IPS-18c (cell line): ENCODE data around the gene SYT11.
"Not testable (repeated sequence)": the region's sequence is repeated elsewhere in the genome, so short reads cannot be mapped to it uniquely, and the experiment has no call there.

ENCODE experiments used
- H3K4me3 ChIP-seq: 2 replicates; pipeline ENCODE4 v1.7.0; 2013; ENCODE audit warnings: low read depth, mild to moderate bottlenecking, low read length, moderate library complexity; ENCODE audit not compliant: insufficient read depth
- H3K9me3 ChIP-seq: one replicate; pipeline ENCODE4 v1.6.1; 2013; ENCODE audit warnings: mild to moderate bottlenecking, low read length, moderate library complexity; ENCODE audit not compliant: control insufficient read depth, insufficient read depth

The SYT11 gene

DNA sequence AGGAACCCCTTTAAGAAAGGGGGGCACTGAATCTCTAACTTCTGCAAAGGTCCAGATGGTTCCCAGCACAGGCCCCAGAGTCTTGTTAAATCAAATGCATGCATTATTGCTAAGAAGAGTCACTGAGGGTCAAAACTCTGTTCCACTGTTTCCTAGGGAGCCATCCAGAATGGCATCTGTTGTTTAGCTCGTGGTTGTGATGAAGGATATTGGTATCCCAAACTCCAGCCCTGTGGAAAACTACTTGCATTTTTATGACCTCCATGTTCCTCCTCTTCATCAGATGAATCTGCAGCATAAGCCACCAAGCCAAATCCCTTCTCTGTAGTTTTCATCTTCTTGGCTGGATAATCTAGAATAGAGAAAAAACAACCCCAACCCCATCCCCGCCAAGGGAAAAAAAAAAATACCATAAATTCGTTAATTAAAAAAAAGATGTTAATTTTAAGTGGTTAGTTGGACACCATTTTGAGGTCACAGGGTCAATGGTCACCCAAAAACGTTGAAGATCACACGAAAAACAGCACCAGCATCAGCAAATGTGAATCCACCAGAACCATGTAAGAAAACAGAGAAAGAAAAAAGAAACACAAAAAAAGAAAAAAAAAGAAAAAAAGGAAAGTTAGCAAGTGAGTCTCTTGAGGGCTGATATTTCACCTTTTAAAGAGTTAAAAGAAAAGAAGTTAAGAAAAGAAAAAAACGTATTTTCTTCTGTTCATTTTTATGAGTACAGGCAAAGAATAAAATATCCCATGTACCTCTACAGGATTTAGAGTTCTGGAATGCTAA lies 54.8 kb downstream of the SYT11 start:
- Histone ChIP-seq H3K9me3 (no peaks in the 10 kb centered on the region), H3K4me3 (no peak overlapping the region)

DNA sequence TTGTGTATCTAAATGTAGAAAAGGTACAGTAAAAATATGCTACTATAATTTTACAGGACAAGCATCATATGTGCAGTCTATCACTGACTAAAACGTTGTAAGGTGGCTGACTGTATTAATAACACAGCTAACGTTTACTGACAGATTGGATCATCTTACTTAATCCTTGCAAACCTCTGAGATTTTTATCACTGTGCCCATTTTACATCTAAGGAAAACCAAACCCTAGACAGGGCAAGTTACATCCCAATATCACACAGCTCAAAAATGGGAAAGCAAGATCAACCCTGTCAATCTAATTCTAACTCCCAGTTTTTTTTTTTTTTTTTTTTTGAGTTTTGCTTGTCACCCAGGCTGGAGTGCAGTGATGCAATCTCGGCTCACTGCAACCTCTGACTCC lies 59.3 kb downstream of the SYT11 start:
- Histone ChIP-seq H3K9me3 (no peaks in the 10 kb centered on the region), H3K4me3 (no peak overlapping the region)

DNA sequence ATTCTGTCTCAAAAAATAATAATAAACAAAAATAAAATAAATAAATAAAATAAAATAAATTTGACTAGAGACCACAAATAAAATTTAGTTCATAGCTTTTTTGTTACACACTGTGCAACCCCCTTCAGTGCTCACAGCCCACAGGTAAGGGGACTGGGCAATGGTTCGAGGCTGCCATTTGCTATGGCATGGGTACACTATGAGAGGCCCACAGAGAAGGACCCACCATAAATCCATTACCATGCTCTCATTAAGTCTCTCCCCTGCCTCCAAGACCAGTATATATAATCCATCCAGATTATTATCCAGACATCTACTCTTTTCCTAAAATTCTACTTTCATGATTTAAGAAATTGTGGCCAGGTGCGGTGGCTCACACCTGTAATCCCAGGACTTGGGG lies 60.4 kb downstream of the SYT11 start:
- H3K4me3 ChIP-seq = no peak overlapping the region
- no peaks in the 10 kb centered on the region for H3K9me3 ChIP-seq

DNA sequence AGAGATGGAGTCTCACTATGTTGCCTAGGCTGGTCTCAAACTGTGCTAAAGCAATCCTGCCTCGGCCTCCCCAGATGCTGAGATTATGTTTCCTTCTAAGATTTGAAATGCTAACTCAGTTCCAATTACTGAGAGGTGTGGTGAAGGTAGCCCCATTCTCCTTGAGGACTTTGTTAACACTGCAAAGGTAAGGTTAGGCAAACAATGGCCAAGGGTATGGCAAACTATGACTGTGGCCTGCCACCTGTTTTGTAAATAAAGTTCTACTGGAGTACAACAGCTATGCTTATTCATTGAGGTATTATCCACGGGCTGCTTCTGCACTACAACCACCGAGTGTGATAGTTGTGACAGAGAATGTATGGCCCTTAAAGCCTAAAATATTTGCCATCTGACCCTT lies 61.4 kb downstream of the SYT11 start:
- Histone ChIP-seq H3K4me3 (no peak overlapping the region), H3K9me3 (no peaks in the 10 kb centered on the region)

DNA sequence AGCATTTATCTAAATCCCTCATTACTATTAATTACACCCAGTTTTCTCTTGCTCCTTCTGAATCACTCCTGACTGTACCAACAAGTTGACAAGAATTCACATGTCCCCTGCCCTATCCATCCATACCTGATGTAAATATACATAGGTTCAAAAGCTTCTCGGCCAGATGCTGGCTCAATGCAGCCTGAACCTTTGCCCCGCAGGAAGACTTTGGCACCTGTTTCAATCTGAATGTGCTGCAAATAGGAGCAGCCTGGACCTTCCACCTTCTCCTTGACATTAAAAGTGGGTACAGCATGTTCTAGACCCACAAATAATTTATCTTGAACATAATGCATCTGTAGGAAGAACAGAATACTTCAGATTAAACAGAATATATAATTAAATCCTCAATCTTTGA lies 66.1 kb downstream of the SYT11 start:
- Histone ChIP-seq H3K4me3 (no peak overlapping the region), H3K9me3 (no peaks in the 10 kb centered on the region)

DNA sequence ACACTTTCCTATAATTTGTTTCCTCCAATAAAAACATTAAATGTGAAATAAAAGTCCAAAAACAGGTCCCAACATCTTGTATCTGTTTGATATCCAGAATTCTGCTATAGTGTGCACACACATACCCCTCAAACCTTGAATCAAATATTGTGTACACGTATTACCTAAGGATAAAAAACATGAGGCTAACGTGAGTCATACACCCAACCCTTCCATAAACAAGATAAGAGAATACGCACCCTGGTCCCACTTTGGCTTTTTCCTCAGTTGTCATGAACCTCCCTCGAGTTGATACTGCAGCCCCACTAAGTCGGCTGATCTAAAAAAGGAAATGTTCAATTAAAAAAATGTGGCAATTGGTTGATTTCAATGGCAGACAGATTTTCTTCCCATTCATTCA lies 69.7 kb downstream of the SYT11 start:
- no peak overlapping the region for H3K4me3 ChIP-seq
- H3K9me3 ChIP-seq = no peaks in the 10 kb centered on the region

DNA sequence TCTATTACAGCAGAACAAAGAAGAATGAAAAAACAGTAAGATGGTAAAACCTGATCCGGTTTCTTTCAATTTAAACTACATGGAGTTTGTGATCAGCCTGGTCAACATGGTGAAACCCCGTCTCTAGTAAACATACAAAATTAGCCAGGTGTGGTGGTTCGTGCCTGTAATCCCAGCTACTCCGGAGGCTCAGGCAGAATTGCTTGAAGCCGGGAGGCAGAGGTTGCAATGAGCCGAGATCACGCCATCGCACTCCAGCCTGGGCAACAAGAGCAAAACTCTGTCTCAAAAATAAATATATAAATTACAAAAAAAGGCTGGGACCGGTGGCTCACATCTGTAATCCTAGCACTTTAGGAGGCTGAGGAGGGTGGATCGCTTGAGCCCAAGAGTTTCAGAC lies 71.4 kb downstream of the SYT11 start:
- H3K4me3 ChIP-seq, H3K9me3 ChIP-seq: not testable (repeated sequence)

DNA sequence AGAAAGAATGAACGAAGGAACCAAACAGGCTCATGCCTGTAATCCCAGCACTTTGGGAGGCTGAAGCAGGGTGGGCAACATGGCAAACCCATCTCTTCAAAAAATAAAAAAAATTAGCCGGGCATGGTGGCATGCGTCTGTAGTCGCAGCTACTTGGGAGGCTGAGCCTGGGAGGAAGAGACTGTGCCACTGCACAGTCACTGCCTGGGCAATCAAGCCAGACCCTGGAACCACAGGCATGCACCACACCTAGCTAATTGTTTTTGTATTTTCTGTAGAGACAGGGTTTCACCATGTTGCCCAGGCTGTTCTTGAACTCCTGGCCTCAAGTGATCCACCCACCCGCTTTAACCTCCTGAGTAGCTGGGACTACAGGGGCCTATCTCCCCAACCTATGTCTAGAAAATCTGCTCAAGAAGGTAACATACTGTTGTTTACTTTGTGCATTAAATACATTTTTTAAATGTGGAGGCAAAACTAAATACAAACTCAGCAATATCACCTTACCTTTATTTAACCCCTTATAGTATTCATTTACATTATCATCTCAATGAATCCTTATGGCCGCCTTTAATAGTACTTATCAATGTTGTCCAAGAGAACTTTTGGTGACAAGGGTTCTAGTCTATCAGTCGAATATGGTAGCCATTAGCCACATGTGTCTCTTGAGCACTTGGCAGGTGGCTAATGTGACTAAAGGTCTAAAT lies 72.1 kb downstream of the SYT11 start:
- no peaks in the 10 kb centered on the region for H3K9me3 ChIP-seq
- peak overlapping the region; percentile 4; the same call in 1 of the 2 replicates for H3K4me3 ChIP-seq

DNA sequence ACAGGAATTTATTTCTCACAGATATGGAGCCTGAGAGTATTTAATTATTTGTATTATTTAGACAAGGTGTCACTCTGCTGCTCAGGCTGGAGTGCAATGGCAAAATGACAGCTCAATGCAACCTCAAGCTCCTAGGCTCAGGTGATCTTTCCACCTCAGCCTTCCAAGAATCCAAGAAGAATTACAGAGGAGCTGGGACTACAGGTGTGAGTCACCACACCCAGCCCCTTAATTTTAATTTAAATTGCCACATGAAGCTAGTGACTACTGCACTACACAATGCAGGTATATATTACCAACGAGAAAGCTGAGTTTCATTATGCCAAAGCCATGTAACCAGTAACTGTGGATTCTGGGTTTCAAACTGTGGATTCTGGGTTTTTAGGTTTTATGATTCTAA lies 72.7 kb downstream of the SYT11 start:
- H3K4me3 ChIP-seq = peak overlapping the region; percentile 9; the same call in 1 of the 2 replicates
- no peaks in the 10 kb centered on the region for H3K9me3 ChIP-seq

DNA sequence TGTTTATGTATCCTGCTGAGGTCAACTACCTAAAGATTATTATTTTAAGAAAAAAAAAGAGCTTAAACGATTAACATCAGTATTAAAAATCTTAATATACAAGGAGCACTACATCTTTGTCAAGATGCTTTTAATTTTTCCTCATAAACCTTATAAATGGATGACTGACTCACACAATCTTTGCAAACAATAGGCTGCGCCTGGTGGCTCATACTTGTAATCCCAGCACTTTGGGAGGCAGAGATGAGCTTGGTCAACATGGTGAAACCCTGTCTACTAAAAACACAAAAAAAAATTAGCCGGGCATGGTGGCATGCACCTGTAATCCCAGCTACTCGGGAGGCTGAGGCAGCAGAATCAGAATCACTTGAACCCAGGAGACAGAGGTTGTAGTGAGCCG lies 73.1 kb downstream of the SYT11 start:
- Histone ChIP-seq H3K4me3 (no peak overlapping the region; the same call in 1 of the 2 replicates), H3K9me3 (no peaks in the 10 kb centered on the region)

DNA sequence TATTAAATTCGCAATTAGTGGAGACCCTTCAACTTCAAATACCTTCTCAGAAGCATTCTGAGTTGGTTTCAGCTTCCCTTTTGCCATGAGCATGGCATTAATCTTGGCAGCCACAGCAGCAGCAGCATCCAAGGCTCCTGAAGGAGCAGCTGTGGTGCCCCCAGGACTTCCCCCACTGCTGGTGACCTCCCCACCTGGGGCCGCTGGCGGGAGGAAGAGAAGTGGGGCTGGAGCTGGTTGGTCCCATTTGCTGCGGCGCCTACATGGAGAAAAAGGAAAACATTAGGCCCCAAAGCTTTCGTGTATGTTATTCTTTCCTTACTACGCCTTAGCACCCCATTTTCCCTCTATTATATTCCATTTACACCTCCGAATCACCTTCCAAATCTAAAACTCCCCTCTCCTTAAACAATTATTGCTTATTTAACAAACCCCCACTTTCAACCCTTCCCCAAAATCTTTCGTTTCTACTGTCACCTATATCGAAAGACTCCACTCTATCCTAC lies 74.3 kb downstream of the SYT11 start:
- H3K4me3 ChIP-seq = peak overlapping the region; percentile 95
- no peaks in the 10 kb centered on the region for H3K9me3 ChIP-seq

DNA sequence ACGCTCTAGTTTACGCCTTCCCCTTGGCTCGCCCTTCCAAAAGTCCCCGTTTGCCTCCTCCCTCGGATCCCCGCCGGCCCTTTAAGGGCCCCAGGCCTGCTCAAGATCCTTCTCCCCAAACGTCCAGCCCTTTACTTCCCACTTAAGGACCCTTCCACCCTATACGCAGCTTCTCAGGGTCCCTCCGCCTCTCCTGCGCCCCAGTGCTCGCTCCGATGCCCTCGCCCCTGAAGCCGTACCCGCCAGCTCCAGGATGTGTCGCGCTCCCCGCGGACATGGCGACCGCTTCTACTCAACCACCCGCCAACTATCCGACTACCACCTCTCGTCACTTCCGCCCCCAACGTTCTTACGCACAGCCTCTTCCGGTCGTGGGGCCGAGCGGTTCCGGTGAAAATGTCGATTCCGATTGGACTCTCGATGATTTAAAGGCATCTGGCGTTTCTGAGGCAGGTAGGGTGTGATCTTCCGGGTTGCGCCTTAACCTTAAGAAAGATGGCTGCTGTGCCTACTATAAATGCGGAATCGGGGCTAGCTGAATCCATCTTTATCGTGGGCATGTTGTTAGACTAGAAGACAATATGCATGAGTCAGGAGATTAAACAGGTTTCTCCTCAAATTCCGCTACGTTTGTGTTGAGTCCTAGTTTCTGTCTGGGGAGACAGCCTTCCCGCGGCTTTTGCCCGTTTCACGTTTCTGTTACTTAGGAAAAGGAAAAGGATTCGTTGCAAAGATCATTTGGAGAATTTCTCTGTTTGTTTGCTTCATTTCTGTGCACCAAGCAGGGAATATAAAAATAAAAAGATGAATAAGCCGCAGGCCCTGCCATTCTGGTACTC lies 74.9 kb downstream of the SYT11 start, which contains the start of gene KHDC4:
Gene KHDC4, minus strand, starts transcription at position 317 of the 839 bp plus-strand sequence. Its CDS starts 40 bp downstream, at position 277.
- peak within 1 kb of the TSS; percentile 95 for H3K4me3 ChIP-seq

More for the DNA sequence above, 74.9 kb downstream of the SYT11 start, which contains the start of gene KHDC4:
- no peaks in the 10 kb centered on the region for H3K9me3 ChIP-seq
